Naive thymus-derived CD4-positive, alpha-beta T cell (primary cell): ENCODE measurements around the gene ARHGEF10L. TPM values are rescaled to one million over a fixed set of nuclear protein-coding genes. Genes with fewer than 3 reads are reported as not detected.

Source experiments
- ATAC-seq: fragments of 150-1000 bp; cut with Tn5 transposase; 2 replicates; pipeline ENCODE4 v1.10.0; 2021; ENCODE audit warnings: mild to moderate bottlenecking, moderate library complexity
- CTCF ChIA-PET: fragments of 350-600 bp; sonication (Branson Sonifier 250); formaldehyde crosslinking; loops from one replicate; lab custom pipeline; 2021; ENCODE audit warnings: antibody characterized with exemption; lab: Charles Lee
- POLR2A ChIA-PET: fragments of 350-600 bp; sonication (Branson Sonifier 250); formaldehyde crosslinking; loops from one replicate; lab custom pipeline; 2021; ENCODE audit warnings: antibody characterized with exemption, inconsistent platforms; lab: Charles Lee
- DNase-seq, 9 donors: peaks; one replicate each; pipeline versions ENCODE4 v3.0.0 to v3.0.0-alpha.2; 2020 to 2022; ENCODE audit warnings: mixed read lengths in 1 of 9
- H3K27ac ChIP-seq: one replicate; pipeline ENCODE4 v1.7.0; 2013; ENCODE audit warnings: mild to moderate bottlenecking, low read depth, low read length, moderate library complexity
- H3K27me3 ChIP-seq, 2 donors: one replicate each; pipeline ENCODE4 v1.7.0; 2013; ENCODE audit warnings: low read length in 2 of 2, mild to moderate bottlenecking in 2 of 2, moderate library complexity in 2 of 2; ENCODE audit not compliant: control insufficient read depth in 2 of 2, insufficient read depth in 2 of 2
- H3K36me3 ChIP-seq, 3 experiments: 1 replicate in 2 of 3; 2 replicates in 1 of 3; pipeline ENCODE4 v1.7.0; 2013; ENCODE audit warnings: low read length in 3 of 3, mild to moderate bottlenecking in 3 of 3, moderate library complexity in 1 of 3; ENCODE audit not compliant: insufficient read depth in 3 of 3, control insufficient read depth in 2 of 3
- H3K4me1 ChIP-seq, 2 donors: one replicate each; pipeline ENCODE4 v1.7.0; 2013; ENCODE audit warnings: low read length in 2 of 2, mild to moderate bottlenecking in 2 of 2, moderate library complexity in 1 of 2; ENCODE audit not compliant: control insufficient read depth in 2 of 2, insufficient read depth in 2 of 2
- H3K4me3 ChIP-seq: 2 replicates; pipeline ENCODE4 v1.7.0; 2013; ENCODE audit warnings: mild to moderate bottlenecking, low read length
- H3K9me3 ChIP-seq, 3 experiments: 1 replicate in 2 of 3; 2 replicates in 1 of 3; pipeline ENCODE4 v1.7.0; 2013; ENCODE audit warnings: low read length in 3 of 3; ENCODE audit not compliant: control insufficient read depth in 2 of 3
- H3K27ac Mint-ChIP-seq, 9 donors: one replicate each; pipeline ENCODE4 v1.8.0; 2020 to 2022; ENCODE audit warnings: mixed read lengths in 9 of 9, mild to moderate bottlenecking in 8 of 9, moderate library complexity in 5 of 9, inconsistent platforms in 2 of 9
- H3K27me3 Mint-ChIP-seq, 5 donors: one replicate each; pipeline ENCODE4 v1.8.0; 2021 to 2022; ENCODE audit warnings: mixed read lengths in 5 of 5, mild to moderate bottlenecking in 1 of 5
- H3K36me3 Mint-ChIP-seq, 5 donors: one replicate each; pipeline ENCODE4 v1.8.0; 2020 to 2022; ENCODE audit warnings: mixed read lengths in 5 of 5, mild to moderate bottlenecking in 3 of 5, inconsistent platforms in 1 of 5
- H3K4me1 Mint-ChIP-seq, 7 donors: one replicate each; pipeline ENCODE4 v1.8.0; 2020 to 2022; ENCODE audit warnings: mixed read lengths in 7 of 7, mild to moderate bottlenecking in 3 of 7, inconsistent platforms in 1 of 7
- H3K4me3 Mint-ChIP-seq, 10 donors: one replicate each; pipeline ENCODE4 v1.8.0; 2020 to 2022; ENCODE audit warnings: mild to moderate bottlenecking in 10 of 10, mixed read lengths in 10 of 10, moderate library complexity in 6 of 10, inconsistent platforms in 2 of 10
- H3K9me3 Mint-ChIP-seq, 11 donors: one replicate each; pipeline ENCODE4 v1.8.0; 2020 to 2022; ENCODE audit warnings: mixed read lengths in 11 of 11, mild to moderate bottlenecking in 4 of 11, inconsistent platforms in 1 of 11, moderate library complexity in 1 of 11
- intact Hi-C, 2 donors: fragments of 100-400 bp; cut with micrococcal nuclease; formaldehyde crosslinking; loops; one replicate each; pipeline ENCODE4 v1.15.1; 2023
- polyA plus RNA-seq, 2 donors: library from polyadenylated mRNA; unstranded; fragments of 300-500 nt; fragmentation: Illumina TruSeq; gene quantifications; one replicate each; pipeline ENCODE4 v1.2.3, GENCODE V29; 2021
- total RNA-seq, 6 experiments: library from RNA in 5 of 6; stranded (reverse) in 5 of 6; gene quantifications; 1 replicate in 5 of 6; 2 replicates in 1 of 6; pipeline ENCODE4 v1.2.3 and lab custom pipeline; 2021 to 2026

Gene ARHGEF10L
- total and polyA plus RNA-seq, 7 experiments from 2014 or later: 0.59 to 19.7 (median 0.84) TPM; not detected in 3

DNA sequence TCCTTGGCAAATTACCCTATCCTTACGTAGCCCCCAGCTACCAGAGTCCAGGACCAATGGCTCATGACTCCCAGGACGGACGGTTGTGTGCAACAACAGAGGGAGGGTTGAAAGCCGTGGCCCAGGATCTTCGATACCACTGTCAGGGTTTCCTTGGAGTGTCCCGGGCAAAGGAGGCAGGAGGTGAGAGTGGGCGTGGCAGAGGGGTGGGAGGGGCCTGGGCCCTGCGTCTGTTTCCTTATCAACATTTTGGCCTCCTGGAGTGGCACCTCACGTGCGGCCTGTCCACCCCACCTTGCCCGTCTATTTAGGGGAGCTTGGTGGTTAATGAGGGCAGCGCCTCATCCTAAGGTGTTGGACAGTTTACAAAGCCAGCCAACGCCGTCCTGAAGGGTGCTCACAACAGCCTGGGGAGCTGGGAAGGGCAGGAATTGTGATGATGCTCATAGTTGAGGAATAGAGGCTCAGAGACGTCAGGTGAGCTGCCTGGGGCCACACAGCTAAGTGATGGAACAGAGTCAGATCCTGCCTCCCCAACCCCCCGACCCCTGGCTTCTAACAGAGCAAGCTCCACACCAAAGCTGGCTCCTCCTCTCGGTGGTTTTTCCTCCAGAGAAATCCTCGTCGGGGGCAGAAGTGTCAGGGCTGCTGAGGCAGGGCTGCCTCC lies 17.4 kb upstream of the ARHGEF10L start:
- peaks cover 0 to 4% of the 10 kb centered on the region in 2 donors for H3K27me3 ChIP-seq
- no peak for ATAC-seq
- intact Hi-C loops: no loop called here
- H3K4me1 ChIP-seq: no peaks in the 10 kb centered on the region
- ChIA-PET CTCF (no interaction called here), POLR2A (interaction anchor here (0.6 kb wide), 1 partner anchor 15 kb away, joined by 3 read pairs; no protein-coding TSS in a partner anchor)
- Mint-ChIP-seq H3K27ac (no peak overlapping the region), H3K4me1 (no peaks in the 10 kb centered on the region), H3K9me3 (no peaks in the 10 kb centered on the region), H3K27me3 (peaks cover 10 to 46% (median 33%) of the 10 kb centered on the region in 5 donors), H3K4me3 (no peak overlapping the region), H3K36me3 (no peaks in the 10 kb centered on the region)
- H3K4me3 ChIP-seq: no peak overlapping the region
- no peak overlapping the region for H3K27ac ChIP-seq
- no peaks in the 10 kb centered on the region for H3K9me3 ChIP-seq
- H3K36me3 ChIP-seq: no peaks in the 10 kb centered on the region
- DNase-seq: no peak

DNA sequence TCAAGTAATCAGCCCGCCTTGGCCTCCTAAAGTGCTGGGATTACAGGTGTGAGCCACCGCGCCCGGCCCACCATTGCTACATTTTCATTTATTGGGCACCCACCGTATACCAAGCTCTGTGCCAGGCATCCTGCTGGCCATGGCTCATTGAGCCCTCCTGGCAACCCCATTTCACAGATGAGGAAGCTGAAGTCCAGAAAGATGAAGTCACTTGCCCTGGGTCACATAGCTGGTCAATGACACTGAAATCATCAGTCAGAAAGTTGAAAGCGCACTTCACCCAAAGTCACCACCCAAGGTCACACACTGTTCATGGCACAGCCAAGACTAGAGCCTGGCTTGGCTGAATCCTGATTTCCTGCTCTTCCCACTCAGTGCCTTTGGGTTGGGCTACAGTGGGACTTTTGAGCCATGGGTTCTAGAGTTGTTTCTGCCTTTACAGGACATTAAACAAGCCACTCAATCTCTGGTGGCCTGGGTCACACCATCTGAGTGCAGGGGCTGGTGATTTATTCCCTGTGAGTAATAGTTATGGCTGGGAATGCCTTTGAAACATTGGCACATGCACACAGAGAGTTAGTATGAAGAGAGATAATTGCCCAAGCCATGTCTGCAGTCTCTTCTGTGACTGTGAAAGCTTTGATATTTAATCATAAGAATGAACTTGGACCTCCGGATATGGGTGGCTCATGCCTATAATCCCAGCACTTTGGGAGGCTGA lies 16.0 kb upstream of the ARHGEF10L start:
- peaks cover 0 to 4% of the 10 kb centered on the region in 2 donors for H3K27me3 ChIP-seq
- no peak overlapping the region for H3K4me3 ChIP-seq
- ATAC-seq (no peak), DNase-seq (no peak)
- ChIA-PET CTCF (no interaction called here), POLR2A (no interaction called here)
- no peak overlapping the region for H3K27ac ChIP-seq
- intact Hi-C loops: no loop called here
- H3K9me3 ChIP-seq: no peaks in the 10 kb centered on the region
- Mint-ChIP-seq H3K27ac (no peak overlapping the region), H3K9me3 (peaks cover 0 to 2% (median 0%) of the 10 kb centered on the region in 11 donors), H3K27me3 (peaks cover 6 to 40% (median 25%) of the 10 kb centered on the region in 5 donors), H3K4me3 (no peak overlapping the region), H3K4me1 (no peaks in the 10 kb centered on the region), H3K36me3 (no peaks in the 10 kb centered on the region)
- H3K4me1 ChIP-seq: no peaks in the 10 kb centered on the region
- no peaks in the 10 kb centered on the region for H3K36me3 ChIP-seq

DNA sequence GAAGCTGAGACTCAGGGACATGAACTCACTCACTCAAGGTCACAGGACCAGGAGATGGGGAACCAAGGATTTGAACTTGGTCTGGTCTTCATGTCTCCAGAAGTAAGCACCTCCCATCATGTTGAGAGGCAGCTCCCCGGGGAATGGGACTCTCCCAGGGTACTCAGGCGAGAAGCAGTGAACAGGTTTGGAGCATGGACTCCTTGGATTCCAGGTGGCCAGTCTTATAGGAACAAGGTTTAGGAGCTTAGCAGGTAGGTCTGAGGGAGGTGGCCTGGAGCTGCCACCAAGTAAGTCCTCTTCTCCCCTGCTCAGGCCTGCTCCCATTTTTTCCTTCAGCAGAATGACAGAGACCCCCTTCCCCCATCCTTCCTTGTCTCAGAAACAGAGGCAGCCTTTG lies 14.9 kb upstream of the ARHGEF10L start:
- Histone ChIP-seq H3K4me3 (no peak overlapping the region), H3K36me3 (no peaks in the 10 kb centered on the region), H3K4me1 (no peaks in the 10 kb centered on the region), H3K9me3 (no peaks in the 10 kb centered on the region), H3K27me3 (peaks cover 0 to 4% of the 10 kb centered on the region in 2 donors), H3K27ac (no peak overlapping the region)
- H3K27me3 Mint-ChIP-seq: peaks cover 6 to 46% (median 29%) of the 10 kb centered on the region in 5 donors
- no peak for ATAC-seq
- POLR2A ChIA-PET: no interaction called here
- CTCF ChIA-PET: no interaction called here
- intact Hi-C loops: no loop called here
- no peaks in the 10 kb centered on the region for H3K4me1 Mint-ChIP-seq
- no peaks in the 10 kb centered on the region for H3K36me3 Mint-ChIP-seq
- H3K27ac Mint-ChIP-seq: no peak overlapping the region
- DNase-seq: no peak
- no peak overlapping the region for H3K4me3 Mint-ChIP-seq
- peaks cover 0 to 2% (median 0%) of the 10 kb centered on the region in 11 donors for H3K9me3 Mint-ChIP-seq

DNA sequence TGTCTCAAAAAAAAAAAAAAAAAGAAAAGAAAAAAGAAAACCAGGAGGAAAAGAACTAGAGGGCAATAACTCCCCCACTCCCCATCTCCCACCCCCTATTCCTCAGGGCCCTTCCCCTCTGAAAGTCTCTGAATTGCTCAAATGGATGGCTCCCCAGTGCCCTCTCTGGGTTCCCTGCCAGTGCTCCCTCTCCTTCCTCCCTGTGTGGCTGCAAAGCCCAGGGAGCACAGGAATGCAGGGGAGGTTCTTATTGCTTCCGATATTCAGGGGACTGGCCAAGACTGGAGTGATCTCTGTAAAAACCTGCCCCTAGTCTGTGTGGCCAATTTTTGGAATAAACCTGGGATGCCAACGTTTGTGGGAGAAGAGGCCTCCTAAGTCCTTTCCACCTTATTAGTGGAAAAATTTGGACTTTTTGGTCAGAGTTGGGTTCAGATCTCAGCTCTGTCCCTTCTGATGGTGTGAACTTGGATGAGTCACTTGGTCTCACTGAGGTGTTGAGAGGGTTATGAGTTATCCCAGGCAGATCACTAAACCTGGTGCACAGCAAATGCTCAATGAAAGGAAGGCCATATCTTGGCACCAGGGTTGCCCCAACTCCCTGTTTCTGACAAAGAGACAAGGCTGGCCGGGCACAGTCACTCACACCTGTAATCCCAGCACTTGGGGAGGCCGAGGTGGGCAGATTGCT lies 13.4 kb upstream of the ARHGEF10L start:
- CTCF ChIA-PET: no interaction called here
- H3K4me3 Mint-ChIP-seq: no peak overlapping the region
- no peak overlapping the region for H3K27ac Mint-ChIP-seq
- DNase-seq: no peak
- H3K9me3 Mint-ChIP-seq: peaks cover 0 to 2% (median 0%) of the 10 kb centered on the region in 11 donors
- POLR2A ChIA-PET: no interaction called here
- no peaks in the 10 kb centered on the region for H3K4me1 Mint-ChIP-seq
- Histone ChIP-seq H3K36me3 (no peaks in the 10 kb centered on the region), H3K9me3 (no peaks in the 10 kb centered on the region), H3K4me1 (no peaks in the 10 kb centered on the region), H3K27me3 (peaks cover 0 to 4% of the 10 kb centered on the region in 2 donors), H3K4me3 (no peak overlapping the region), H3K27ac (no peak overlapping the region)
- H3K36me3 Mint-ChIP-seq: no peaks in the 10 kb centered on the region
- intact Hi-C loops: no loop called here
- peaks cover 2 to 37% (median 27%) of the 10 kb centered on the region in 5 donors for H3K27me3 Mint-ChIP-seq
- ATAC-seq: no peak

DNA sequence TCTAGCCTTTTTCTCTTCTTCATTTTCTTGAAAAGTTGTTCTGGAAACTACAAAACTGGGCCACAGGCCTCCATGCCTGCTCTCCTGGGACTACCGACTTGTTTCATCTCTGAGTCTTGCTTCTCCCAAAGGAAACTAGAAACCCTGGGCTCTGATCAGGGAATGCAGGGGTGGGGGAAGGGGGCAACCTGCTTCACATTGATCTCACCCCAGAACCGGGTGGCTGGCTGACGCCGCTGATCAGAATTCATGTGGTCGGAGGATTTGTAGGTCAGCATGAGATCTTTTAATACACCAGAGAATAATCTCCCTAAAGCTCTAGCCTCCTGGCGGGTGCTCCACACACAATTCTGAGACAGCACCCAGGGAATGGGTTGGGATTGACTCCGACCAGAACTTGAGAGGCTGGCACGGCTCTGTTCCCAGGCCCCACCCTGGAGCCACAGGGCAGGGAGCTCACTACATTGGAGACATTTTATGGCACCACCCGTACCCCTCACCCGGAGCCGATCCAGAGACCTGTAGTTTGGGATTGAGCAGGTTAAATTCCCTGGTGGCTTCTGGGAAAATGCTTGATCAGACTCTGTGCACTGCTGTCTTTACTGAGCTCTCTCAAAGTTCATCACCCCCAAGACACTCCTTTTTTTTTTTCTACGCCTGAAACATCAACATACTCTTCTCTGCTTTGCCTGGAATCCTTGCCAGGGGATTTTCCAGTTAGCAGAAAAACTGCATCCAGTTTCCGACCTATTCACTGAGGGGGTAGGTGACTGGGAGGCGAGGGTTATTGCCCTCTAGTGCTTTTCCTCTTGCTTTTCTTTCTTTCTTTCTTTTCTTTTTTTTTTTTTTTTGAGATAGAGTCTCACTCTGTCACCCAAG lies 12.2 kb upstream of the ARHGEF10L start:
- H3K4me3 Mint-ChIP-seq: no peak overlapping the region
- peaks cover 0 to 2% (median 0%) of the 10 kb centered on the region in 11 donors for H3K9me3 Mint-ChIP-seq
- no peak overlapping the region for H3K27ac Mint-ChIP-seq
- POLR2A ChIA-PET: no interaction called here
- Histone ChIP-seq H3K4me1 (no peaks in the 10 kb centered on the region), H3K27ac (no peak overlapping the region), H3K4me3 (no peak overlapping the region), H3K27me3 (peaks cover 0 to 4% of the 10 kb centered on the region in 2 donors), H3K36me3 (no peaks in the 10 kb centered on the region), H3K9me3 (no peaks in the 10 kb centered on the region)
- CTCF ChIA-PET: no interaction called here
- intact Hi-C loops: no loop called here
- no peak for DNase-seq
- no peaks in the 10 kb centered on the region for H3K4me1 Mint-ChIP-seq
- no peak for ATAC-seq
- no peaks in the 10 kb centered on the region for H3K36me3 Mint-ChIP-seq
- H3K27me3 Mint-ChIP-seq: peaks cover 2 to 29% (median 17%) of the 10 kb centered on the region in 5 donors

DNA sequence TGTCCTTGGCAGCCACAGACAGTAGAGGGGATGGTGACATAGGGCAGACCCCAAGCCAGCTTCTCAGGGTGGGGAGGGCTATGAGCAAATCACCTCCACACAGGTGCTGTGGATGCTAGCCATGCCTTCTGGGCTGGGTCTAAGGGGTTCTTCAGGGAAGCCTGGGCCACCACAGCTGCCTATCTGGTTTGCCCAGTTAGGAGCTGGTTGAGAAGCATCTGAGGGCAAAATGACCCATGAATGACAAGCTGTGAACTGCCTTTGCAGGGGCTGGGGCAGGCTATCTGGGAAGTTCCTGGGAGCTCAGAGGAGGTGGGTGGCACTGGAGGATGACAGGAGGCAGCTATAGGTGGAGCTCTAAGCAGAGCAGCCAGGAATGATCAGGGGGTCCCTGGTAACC lies 10.1 kb upstream of the ARHGEF10L start:
- H3K4me3 Mint-ChIP-seq: no peak overlapping the region
- H3K27me3 Mint-ChIP-seq: peaks cover 0 to 23% (median 11%) of the 10 kb centered on the region in 5 donors
- ChIA-PET CTCF (no interaction called here), POLR2A (no interaction called here)
- no peaks in the 10 kb centered on the region for H3K9me3 ChIP-seq
- no peaks in the 10 kb centered on the region for H3K36me3 ChIP-seq
- H3K27ac Mint-ChIP-seq: peak overlapping the region in 1 of 9 donors; percentile 12
- H3K27ac ChIP-seq: no peak overlapping the region
- peaks cover 0 to 4% of the 10 kb centered on the region in 2 donors for H3K27me3 ChIP-seq
- ATAC-seq (no peak), DNase-seq (no peak)
- no peaks in the 10 kb centered on the region for H3K4me1 Mint-ChIP-seq
- H3K4me1 ChIP-seq: no peaks in the 10 kb centered on the region
- peaks cover 0 to 2% (median 0%) of the 10 kb centered on the region in 11 donors for H3K9me3 Mint-ChIP-seq
- intact Hi-C loops: no loop called here
- H3K36me3 Mint-ChIP-seq: no peaks in the 10 kb centered on the region
- no peak overlapping the region for H3K4me3 ChIP-seq
